ENCODE measurements around the gene KRTAP5-5.

KRTAP5-5 gene

GRCh38 chr11:1679881-1680280 is 50.3 kb downstream of the KRTAP5-5 start:
- Mint-ChIP-seq H3K27ac (no peak overlapping the region), H3K9me3 (no peaks in the 10 kb centered on the region), H3K4me1 (no peaks in the 10 kb centered on the region), H3K4me3 (no peak overlapping the region), H3K36me3 (no peaks in the 10 kb centered on the region), H3K27me3 (peaks cover 3% of the 10 kb centered on the region)
- ATAC-seq (ENCODE audit: low read depth) (no peak), DNase-seq (ENCODE audit: low spot score in 2 of 2) (no peak)
